Left lung (tissue), 10 donors: ENCODE results near the gene CYB5D1. TPM values are rescaled to one million over a fixed set of nuclear protein-coding genes. Genes with fewer than 3 reads are reported as not detected.
A peak's percentile ranks its signal among the peaks of the same experiment; 100 is the strongest.

ENCODE experiments used
- ATAC-seq: fragments of 200-7000 bp; cut with Tn5 transposase; one replicate; pipeline ENCODE4 v1.9.1; 2020; ENCODE audit warnings: moderate library complexity
- DNase-seq, 4 donors: peaks; one replicate each; pipeline ENCODE4 v3.0.0-alpha.2; 2013 to 2020
- H3K27ac ChIP-seq, 2 donors: fragments of 200-600 bp; sonication (generic) in 1 of 2; one replicate each; pipeline versions ENCODE4 v1.5.0 to v1.8.0; 2020 to 2021
- H3K27me3 ChIP-seq, 2 donors: fragments of 200-600 bp; sonication (generic) in 1 of 2; one replicate each; pipeline versions ENCODE4 v1.5.0 to v1.8.0; 2020 to 2021
- H3K36me3 ChIP-seq, 2 donors: fragments of 200-600 bp; sonication (generic) in 1 of 2; one replicate each; pipeline versions ENCODE4 v1.5.0 to v1.8.0; 2020 to 2021
- H3K4me1 ChIP-seq, 2 donors: fragments of 200-600 bp; one replicate each; pipeline ENCODE4 v1.8.0; 2021
- H3K4me3 ChIP-seq, 2 donors: fragments of 200-600 bp; sonication (generic) in 1 of 2; one replicate each; pipeline versions ENCODE4 v1.5.0 to v1.8.0; 2020 to 2021; ENCODE audit warnings: mild to moderate bottlenecking in 1 of 2
- H3K9me3 ChIP-seq, 2 donors: fragments of 200-600 bp; sonication (generic) in 1 of 2; one replicate each; pipeline versions ENCODE4 v1.5.0 to v1.8.0; 2020 to 2021
- CTCF ChIP-seq, 2 donors: fragments of 200-600 bp; sonication (generic) in 1 of 2; IDR thresholded peaks; one replicate each; pipeline versions ENCODE4 v1.5.0 to v1.8.0; 2021; ENCODE audit warnings: antibody characterized with exemption in 2 of 2
- intact Hi-C, 2 donors: fragments of 100-400 bp; cut with DNase I; formaldehyde crosslinking; loops; one replicate each; pipeline versions ENCODE4 v1.11.2 to v1.14.2; 2022
- polyA plus RNA-seq, 6 donors: library from polyadenylated mRNA; unstranded; fragments of 120-200 nt; gene quantifications; one replicate each; pipeline ENCODE4 v1.2.1, GENCODE V29; 2013; ENCODE audit not compliant: insufficient read length in 6 of 6
- total RNA-seq, 2 donors: library from RNA; stranded (reverse); fragmentation: NEBNext Ultra II Directional; extraction: Animal tissue kit (Norgen Biotek cat#: 25700); gene quantifications; one replicate each; pipeline ENCODE4 v1.2.1, GENCODE V29; 2021
- donor health status: DM: no; HTN: yes; CAD: no.
- donor health status: DM: no; HTN: no; CAD: no.

Gene CYB5D1
- total and polyA plus RNA-seq, 8 donors, result 9.8 to 25.8 (median 19.2) TPM

- TF ChIP-seq CTCF (IDR thresholded peaks at IDR 0.05), result no peak
- peak; percentile 95 to 98 (median 97) for DNase-seq
- H3K27me3 ChIP-seq, result no peaks in the 10 kb centered on the region
- ATAC-seq, result peak; percentile 88
- peaks cover 24 to 65% of the 10 kb centered on the region in 2 donors for H3K4me1 ChIP-seq
- peak overlapping the region; percentile 24 to 89 for H3K4me3 ChIP-seq
- peaks cover 0 to 20% of the 10 kb centered on the region in 2 donors for H3K36me3 ChIP-seq
- H3K27ac ChIP-seq, result peak overlapping the region; percentile 91 to 97
- intact Hi-C loops, result no loop called here
- no peaks in the 10 kb centered on the region for H3K9me3 ChIP-seq
Measured at GRCh38 chr17:7887482-7888183, 29.8 kb downstream of the CYB5D1 start.

DNA sequence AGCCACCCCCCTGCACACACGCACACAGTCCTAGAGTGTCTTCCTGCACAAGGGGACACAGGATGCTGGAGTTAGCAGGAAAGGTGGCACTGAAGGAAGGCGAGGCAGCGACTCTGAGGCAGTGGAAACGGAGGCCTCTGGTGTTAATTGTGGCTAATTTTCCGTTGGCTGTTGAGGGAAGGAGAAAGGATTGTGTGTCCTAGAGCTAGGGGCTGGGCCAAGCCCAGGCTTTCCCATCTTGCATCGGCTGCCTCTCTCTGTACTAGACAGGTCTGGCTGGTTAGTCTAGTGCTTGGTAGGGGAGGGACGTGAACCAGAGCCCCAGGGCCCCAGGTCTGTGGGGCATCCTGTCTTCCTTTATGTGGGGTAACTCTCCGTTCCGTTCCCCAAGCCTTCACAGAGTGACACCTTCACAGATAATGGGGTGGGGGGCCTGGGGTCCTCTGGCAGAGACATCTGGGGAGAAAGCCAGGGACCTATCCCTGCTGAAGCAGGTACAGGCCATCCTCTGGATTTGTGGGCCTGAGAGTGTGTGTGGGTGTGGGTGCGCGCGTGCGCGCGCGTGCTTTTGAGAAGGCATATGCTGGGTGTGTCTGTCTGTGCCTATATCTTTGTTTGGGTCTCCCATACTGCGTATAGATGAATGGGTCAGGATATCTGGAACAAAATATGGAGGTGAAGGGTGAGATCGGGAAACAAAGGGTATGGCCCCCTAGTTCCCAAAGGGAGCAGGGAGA lies 30.5 kb downstream of the CYB5D1 start, which contains the start of gene CHD3:
CHD3 (plus strand) TSS at position 606 of the 737 bp plus-strand sequence. CDS start 212 bp downstream, outside the sequence.
- Histone ChIP-seq H3K4me1 (peaks cover 24 to 59% of the 10 kb centered on the region in 2 donors), H3K36me3 (peaks cover 0 to 27% of the 10 kb centered on the region in 2 donors), H3K4me3 (peak within 1 kb of the TSS; percentile 24 to 89), H3K9me3 (no peaks in the 10 kb centered on the region), H3K27me3 (no peaks in the 10 kb centered on the region), H3K27ac (peak within 1 kb of the TSS; percentile 91 to 97)
- DNase-seq, result peak in 3 of 4 donors; percentile 41 to 72 (median 50)
- no peak for TF ChIP-seq CTCF (IDR thresholded peaks at IDR 0.05)
- ATAC-seq, result peak; percentile 57
- intact Hi-C loops, result no loop called here

DNA sequence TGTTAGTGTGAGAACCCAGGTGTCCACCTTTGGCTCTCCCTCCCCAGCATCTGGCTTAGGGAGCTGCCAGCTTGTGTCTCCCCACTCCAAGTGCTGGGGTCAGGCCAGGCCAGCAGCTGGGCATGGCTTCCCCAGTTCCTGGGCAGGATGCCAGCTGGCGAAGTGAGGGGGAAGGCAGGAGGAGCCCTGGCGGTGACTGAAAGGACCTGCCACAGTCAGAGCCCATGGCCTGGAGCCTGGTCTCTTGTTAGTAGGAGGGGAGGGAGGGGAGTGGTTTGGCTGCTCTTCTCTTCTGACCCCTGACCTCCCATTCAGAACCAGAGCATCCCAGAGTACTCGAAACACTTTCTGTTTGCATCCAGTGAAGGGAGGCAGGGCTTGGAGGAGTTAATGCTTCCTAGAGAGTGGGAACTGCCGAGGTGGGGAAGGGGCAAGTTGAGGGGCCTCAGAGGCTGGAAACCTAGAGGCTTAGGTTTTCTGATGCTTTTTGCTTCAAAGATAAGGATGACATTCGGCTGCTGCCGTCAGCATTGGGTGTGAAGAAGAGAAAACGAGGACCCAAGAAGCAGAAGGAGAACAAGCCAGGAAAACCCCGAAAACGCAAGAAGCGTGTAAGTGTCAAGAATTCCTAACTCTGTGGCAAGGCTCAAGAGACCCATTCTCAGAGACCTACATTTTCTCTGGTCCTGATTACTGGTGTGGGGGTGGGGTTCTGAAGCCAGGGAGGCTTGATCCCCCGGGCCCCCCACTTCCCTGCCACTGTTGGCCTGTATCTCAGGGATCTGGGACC lies 31.6 kb downstream of the CYB5D1 start:
- Histone ChIP-seq H3K27me3 (no peaks in the 10 kb centered on the region), H3K9me3 (no peaks in the 10 kb centered on the region), H3K4me1 (peaks cover 20 to 49% of the 10 kb centered on the region in 2 donors), H3K4me3 (no peak overlapping the region), H3K27ac (peak overlapping the region; percentile 91 to 97), H3K36me3 (peaks cover 0 to 37% of the 10 kb centered on the region in 2 donors)
- peak; percentile 56 for ATAC-seq
- intact Hi-C loops, result no loop called here
- TF ChIP-seq CTCF (IDR thresholded peaks at IDR 0.05), result peak; percentile 37 to 65
- DNase-seq, result peak; percentile 88 to 98 (median 96)

DNA sequence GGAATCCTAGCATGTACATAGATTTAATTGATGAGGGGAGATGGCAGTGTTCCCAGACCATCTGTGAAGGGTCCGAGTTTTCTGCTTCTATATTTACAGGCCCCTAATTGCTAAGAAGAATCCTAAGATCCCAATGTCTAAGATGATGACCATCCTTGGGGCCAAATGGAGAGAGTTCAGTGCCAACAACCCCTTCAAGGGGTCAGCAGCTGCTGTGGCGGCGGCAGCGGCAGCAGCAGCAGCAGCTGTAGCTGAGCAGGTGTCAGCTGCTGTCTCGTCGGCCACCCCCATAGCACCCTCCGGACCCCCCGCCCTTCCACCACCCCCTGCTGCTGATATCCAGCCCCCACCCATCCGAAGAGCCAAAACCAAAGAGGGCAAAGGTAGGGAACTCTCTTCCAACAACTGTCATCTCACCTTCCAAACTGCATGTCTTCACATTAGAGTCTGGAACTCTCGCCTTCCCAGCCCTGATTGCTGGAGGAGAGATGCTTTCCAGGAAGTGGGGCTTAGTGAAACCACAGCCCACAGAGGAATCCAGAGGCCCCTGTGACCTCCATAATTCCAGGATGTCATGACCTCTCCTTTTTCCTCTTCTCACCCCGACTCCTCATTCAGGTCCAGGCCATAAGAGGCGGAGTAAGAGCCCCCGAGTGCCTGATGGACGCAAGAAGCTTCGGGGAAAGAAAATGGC lies 35.5 kb downstream of the CYB5D1 start:
- intact Hi-C loops, result no loop called here
- Histone ChIP-seq H3K36me3 (peaks cover 0 to 77% of the 10 kb centered on the region in 2 donors), H3K27ac (no peak overlapping the region), H3K4me1 (peaks cover 15 to 24% of the 10 kb centered on the region in 2 donors), H3K27me3 (no peaks in the 10 kb centered on the region), H3K4me3 (no peak overlapping the region), H3K9me3 (no peaks in the 10 kb centered on the region)
- DNase-seq (no peak), ATAC-seq (no peak)
- TF ChIP-seq CTCF (IDR thresholded peaks at IDR 0.05), result no peak
